GM10248 (cell line): ENCODE results near the gene SEC63.
"Not testable (repeated sequence)": the region's sequence is repeated elsewhere in the genome, so short reads cannot be mapped to it uniquely, and the experiment has no call there.

Experiments
- CTCF ChIA-PET: fragments of 300-600 bp; sonication (Branson Sonifier 250); formaldehyde crosslinking; extraction: SDS; loops from one replicate; lab custom pipeline; 2021; ENCODE audit warnings: antibody characterized with exemption; lab: Yijun Ruan, JAX
- POLR2A ChIA-PET: fragments of 350-650 bp; sonication (Branson Sonifier 250); formaldehyde crosslinking; extraction: SDS; loops from one replicate; lab custom pipeline; 2020; ENCODE audit warnings: antibody characterized with exemption; lab: Yijun Ruan, JAX
- DNase-seq: peaks from one replicate; pipeline ENCODE4 v3.0.0; 2012; ENCODE audit errors: extremely low spot score
- TF ChIP-seq, protein P1 (sequence below): IDR thresholded peaks from 2 replicates; pipeline ENCODE4 v1.5.1; 2012; ENCODE audit warnings: mild to moderate bottlenecking, low read depth; ENCODE audit errors: extremely low read depth, missing control alignments, control extremely low read depth

The SEC63 gene

DNA sequence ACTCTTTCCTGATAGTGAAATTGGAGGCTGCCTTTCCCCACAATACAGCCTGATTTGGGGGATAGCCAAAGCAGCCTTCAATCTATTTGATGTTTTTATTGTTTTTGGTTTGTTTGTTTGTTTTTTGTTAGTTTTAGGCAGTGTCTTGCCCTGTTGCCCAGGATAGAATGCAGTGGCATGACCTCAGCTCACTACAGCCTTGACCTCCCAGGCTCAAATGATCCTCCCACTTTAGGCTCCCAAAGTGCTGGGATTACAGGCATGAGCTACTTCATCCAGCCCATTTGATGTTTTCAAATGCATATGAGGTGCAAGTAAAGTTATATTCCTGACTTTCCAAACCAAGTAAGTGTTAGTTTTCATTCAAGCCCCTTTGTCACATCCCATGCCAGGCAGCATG lies 41.3 kb upstream of the SEC63 start:
- CTCF ChIA-PET: no interaction called here
- DNase-seq: no peak
- POLR2A ChIA-PET: no interaction called here
- TF ChIP-seq, protein P1, sequence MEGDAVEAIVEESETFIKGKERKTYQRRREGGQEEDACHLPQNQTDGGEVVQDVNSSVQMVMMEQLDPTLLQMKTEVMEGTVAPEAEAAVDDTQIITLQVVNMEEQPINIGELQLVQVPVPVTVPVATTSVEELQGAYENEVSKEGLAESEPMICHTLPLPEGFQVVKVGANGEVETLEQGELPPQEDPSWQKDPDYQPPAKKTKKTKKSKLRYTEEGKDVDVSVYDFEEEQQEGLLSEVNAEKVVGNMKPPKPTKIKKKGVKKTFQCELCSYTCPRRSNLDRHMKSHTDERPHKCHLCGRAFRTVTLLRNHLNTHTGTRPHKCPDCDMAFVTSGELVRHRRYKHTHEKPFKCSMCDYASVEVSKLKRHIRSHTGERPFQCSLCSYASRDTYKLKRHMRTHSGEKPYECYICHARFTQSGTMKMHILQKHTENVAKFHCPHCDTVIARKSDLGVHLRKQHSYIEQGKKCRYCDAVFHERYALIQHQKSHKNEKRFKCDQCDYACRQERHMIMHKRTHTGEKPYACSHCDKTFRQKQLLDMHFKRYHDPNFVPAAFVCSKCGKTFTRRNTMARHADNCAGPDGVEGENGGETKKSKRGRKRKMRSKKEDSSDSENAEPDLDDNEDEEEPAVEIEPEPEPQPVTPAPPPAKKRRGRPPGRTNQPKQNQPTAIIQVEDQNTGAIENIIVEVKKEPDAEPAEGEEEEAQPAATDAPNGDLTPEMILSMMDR: no peak

DNA sequence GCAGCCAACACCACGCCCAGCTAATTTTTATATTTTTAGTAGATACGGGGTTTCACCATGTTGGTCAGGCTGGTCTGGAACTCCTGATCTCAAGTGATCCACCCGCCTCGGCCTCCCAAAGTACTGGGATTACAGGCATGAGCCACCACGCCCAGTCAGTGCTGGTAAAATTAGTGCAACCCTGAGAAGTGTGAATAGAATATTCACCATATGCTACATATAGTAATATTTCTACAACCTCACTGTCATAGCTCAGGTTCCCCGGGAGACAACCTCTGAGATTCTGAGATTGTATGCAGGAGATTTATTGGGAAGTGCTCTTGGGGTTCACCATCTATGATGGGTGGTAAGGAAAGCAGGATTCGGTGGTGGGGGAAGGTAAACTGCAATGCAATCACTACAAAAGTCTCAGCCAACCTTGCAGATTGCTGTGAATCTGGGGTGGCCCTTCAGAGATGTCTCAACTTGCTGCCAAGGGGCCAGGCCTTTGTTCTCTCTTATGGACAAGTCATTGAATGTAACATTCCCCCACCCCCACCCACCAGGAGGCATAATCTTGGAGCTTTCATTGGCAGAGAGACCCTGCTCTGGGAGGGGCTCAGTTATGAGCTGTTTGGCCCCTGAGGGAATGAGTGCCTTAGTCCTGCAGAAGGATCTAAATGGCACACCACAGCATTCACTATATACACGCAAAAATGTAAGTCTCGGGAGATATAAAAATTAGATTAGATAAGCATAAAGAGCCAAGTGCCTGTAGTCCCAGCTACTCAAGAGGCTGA lies 34.0 kb upstream of the SEC63 start:
- no peak for DNase-seq
- ChIA-PET CTCF (interaction anchor here (3.8 kb wide), 1 partner anchor 12 kb away, joined by 19 read pairs; no protein-coding TSS in a partner anchor), POLR2A (no interaction called here)
- TF ChIP-seq, protein P1: no peak

DNA sequence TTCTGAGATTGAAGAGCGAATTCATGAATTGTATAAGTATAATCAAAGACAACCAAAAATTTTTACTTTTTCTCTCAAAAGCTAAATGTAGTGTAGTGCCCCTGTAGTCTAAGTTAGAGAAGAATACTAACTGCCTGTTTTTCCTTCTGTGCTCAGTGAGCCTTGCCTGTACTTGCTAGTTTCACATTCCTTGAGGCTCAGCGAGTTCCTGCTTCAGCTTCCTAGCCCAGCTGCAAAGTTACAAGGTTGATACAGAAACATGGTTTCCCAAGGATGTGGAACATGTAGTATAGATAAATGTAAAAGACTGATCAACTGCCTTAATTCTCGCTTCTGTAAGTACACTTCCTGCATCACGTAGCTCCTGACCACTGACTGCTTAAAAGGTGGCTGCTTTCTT lies 33.1 kb upstream of the SEC63 start:
- DNase-seq: no peak
- ChIA-PET POLR2A (no interaction called here), CTCF (interaction anchor here (3.8 kb wide), 1 partner anchor 11 kb away, joined by 19 read pairs; no protein-coding TSS in a partner anchor)
- TF ChIP-seq, protein P1: no peak

DNA sequence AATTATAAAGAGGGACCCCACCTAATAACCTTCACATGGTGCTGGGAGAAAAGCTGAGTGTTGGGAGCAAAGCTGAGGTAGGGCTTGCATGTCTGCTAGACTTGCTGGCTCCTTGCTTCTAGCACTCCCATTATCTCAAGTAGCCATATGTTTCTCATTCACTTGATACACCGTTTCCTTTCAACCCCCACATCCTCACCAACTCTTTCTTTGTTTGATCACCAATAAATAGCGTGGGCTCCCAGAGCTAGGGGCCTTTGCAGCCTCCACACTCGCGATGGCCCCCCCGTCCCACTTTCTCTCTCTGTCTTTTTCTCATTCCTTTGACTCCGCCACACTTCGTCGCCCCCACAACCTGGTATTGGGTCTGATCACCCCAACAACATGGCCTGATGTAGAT lies 32.6 kb upstream of the SEC63 start:
- POLR2A ChIA-PET, DNase-seq: not testable (repeated sequence)
- CTCF ChIA-PET: interaction anchor here (0.8 to 3.8 kb wide), 4 partner anchors 10 to 501 kb away, joined by 3 to 19 read pairs (median 4); no protein-coding TSS in a partner anchor

DNA sequence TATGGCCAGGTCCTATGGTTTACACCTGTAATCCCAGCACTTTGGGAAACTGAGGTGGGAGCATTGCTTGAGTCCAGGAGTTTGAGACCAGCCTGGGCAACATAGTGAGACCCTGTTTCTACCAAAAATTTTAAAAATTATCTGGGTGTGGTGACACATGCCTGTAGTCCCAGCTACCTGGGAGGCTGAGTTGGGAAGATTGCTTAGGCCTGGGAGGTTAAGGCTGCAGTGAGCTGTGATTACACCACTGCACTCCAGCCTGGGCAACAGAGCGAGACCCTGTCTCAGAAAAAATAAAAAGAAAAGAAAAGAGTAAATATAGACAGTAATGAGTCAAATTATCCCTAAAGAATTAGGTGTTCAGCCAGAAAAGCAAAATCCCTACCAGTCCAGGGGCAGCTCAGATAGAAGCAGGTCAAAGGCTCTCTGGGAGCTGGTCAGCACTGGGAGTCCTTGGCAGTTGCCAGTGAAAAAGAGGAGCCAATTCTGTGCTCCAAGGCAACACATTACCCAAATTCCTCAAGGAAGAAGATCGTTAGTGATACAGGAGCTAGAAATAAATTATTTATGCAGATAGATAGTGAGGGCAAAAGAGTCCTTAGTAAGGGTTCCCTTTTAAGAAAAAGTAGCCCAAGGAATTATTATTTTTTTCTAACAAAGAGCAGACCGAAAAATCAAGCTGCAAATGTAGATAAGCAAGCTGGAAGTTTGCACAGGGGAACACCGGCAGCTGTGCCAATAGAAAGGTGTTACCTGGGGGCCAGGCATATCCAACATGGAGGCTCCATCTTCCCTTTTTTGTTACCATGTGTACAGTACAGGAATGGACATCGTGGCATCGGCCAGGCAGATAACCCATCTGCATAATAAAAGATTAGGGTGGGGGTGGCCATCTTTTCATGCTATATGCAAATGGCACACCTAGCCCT lies 31.4 kb upstream of the SEC63 start:
- POLR2A ChIA-PET: no interaction called here

DNA sequence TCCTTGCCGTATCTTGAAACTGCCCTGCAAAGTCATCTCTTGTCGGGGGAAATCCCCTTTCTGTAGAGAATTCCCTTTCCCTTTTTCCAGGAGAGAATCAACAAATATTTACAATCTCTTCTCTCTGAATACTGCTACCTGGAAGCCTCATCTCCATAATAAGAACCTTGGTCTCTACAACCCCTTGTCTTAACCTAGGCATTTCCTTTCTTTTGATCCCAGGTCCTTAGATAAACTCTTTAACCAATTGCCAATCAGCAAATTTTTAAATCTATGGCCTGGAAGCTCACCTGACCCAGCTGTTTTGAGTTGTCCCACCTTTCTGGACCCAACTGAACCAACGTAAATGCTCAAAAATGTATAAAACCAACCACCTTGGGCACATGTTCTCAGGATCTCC lies 30.6 kb upstream of the SEC63 start:
- TF ChIP-seq, protein P1: no peak
- no peak for DNase-seq
- CTCF ChIA-PET: no interaction called here
- POLR2A ChIA-PET: no interaction called here

More for the DNA sequence above, 31.4 kb upstream of the SEC63 start:
- TF ChIP-seq, protein P1: no peak
- CTCF ChIA-PET: interaction anchor here (0.8 to 3.8 kb wide), 5 partner anchors 9 to 502 kb away, joined by 3 to 19 read pairs (median 3); no protein-coding TSS in a partner anchor
- no peak for DNase-seq
